CD4-positive, alpha-beta T cell treated with Interleukin-10 for 1 hour (primary cell): Measurements from ENCODE around the gene CDHR1.

Source experiments
- DNase-seq: peaks from one replicate; pipeline ENCODE4 v3.0.0-alpha.2; 2020

CDHR1 gene

DNA sequence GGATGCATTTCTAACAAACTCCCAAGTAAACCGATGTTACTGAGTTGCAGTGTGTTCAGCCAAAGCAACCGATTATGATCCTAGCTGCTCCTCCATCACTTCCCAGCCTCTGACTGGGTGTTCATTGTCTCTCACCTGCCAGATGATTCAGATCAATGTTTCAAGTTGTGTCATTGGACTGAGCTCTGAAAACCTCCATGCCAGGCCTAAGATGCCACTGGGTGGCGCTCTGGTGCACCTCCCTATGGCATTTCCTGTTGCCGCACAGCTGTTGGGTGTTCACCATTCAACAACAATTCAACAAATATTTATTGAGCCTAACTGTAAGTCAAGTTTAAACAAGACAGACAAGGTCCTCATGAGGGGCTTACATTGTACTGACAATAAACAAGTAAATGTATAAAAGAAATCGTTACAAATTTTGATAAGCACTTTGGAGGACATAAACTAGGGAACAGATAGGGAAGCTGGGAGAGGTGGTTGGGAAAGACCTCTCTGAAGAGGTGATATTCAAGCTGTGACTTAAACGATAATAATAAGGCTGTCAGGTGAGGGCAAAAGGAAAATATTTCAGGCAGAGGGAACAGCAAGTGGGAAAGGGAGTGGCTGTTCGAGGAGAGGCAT lies 73.3 kb downstream of the CDHR1 start:
- DNase-seq = peak; percentile 53

DNA sequence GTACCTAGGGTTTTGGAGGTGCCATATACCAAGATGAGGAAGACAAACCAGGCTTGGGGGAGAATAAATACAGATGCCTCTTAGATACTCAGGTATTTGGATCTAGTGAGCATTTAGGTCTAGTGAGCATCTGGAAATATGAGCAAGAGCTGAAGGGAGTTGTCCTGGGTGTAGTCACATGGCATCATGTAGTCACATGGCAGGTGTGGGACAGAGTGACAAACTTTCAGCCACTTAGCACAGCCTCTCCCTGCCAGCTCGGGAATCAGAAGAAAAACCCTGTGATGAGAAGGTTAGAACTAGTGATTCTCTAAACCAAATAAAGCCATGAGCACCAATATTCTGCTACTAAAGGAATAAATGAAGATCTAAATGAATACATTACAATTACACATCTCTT lies 74.8 kb downstream of the CDHR1 start:
- DNase-seq = no peak
